Measurements from ENCODE around the gene RUNX1. TPM values are rescaled to one million over a fixed set of nuclear protein-coding genes. Genes with fewer than 3 reads are reported as not detected.

Gene RUNX1
- total and polyA plus RNA-seq, 2 donors (not counting 3 experiments of a cell fraction or from before 2014, with no cell fraction given), result 4.6 to 17.9 TPM

DNA sequence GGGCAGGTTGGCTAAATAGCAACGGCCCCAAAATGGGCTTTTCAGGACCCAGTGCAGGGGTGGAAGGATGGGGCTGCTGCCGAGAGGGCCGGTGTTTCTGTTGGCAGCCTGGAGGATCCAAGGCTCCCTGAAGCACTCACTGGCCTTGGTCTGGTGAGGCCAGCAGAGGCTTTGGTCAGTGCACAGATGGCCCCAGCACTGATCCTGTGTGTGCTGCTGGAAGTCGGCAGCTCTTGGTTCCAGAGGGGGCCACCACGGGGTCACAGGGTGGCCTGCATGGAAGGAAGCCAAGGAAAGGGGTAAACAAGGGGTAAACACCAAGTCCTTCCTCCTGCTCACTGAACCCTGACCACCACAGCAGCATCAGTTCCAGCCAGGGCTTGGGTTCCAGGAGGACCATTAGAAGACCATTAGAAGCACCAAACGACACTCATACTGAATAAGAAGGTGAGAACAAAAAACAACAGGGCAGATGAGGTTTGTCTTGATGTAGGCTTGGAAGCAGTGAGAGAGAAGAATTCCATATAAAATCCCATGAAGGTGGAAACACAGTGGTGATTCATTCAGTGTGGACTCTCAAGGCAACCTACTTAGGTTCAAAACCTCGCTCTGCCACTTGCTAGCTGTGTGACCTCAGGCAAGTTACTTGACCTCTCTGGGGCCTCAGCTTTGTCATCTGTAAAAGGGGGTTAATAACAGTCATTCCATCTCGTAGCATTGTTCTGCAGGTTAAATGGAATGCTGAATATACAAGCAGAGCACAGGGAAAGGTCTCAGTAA lies 184.5 kb downstream of the RUNX1 start:
- H3K4me1 ChIP-seq (ENCODE audit: control insufficient read depth, extremely low read depth, insufficient read depth, low read length), result no peaks in the 10 kb centered on the region
- no peaks in the 10 kb centered on the region for H3K27me3 ChIP-seq (ENCODE audit: control insufficient read depth in 2 of 2, insufficient read depth in 2 of 2, low read length in 2 of 2)
- FAIRE-seq, result no peak
- peaks cover 2% of the 10 kb centered on the region for H4K20me1 ChIP-seq (replicated peaks; ENCODE audit: control insufficient read depth, extremely low read depth, insufficient read depth, low read length)
- H3K4me3 ChIP-seq (replicated peaks in 1 of 3; ENCODE audit: insufficient read depth in 1 of 3, low read depth in 1 of 3, low read length in 3 of 3), result no peak overlapping the region
- H3K4me2 ChIP-seq (ENCODE audit: insufficient read depth, low read length), result no peak overlapping the region
- no peak for DNase-seq (ENCODE audit: low read depth, low spot score)
- dilution Hi-C loops (cut with MboI; ENCODE audit: extremely low pct_ligation_motif_present, low sequenced_read_pairs), result no loop called here
- intact Hi-C loops (cut with micrococcal nuclease), result no loop called here
- no peak overlapping the region for H2AFZ ChIP-seq (ENCODE audit: low read depth, low read length)
- TF ChIP-seq POLR2AphosphoS5 (IDR thresholded peaks at IDR 0.05; ENCODE audit: insufficient read depth, low read depth, low read length) (peak; percentile 5), FOS (IDR thresholded peaks at IDR 0.05; ENCODE audit: borderline replicate concordance, insufficient read depth, low read length) (no peak), GATA2 (IDR thresholded peaks at IDR 0.05; ENCODE audit: insufficient read depth, insufficient read length, low read depth, low read length) (no peak), POLR2A (IDR thresholded peaks at IDR 0.05; ENCODE audit: low read depth, low read length) (no peak), JUN (IDR thresholded peaks at IDR 0.05; ENCODE audit: borderline replicate concordance, insufficient read depth, insufficient read length, low read depth) (no peak)
- no peak overlapping the region for H3K9ac ChIP-seq (replicated peaks; ENCODE audit: extremely low read depth, insufficient read depth, low read length)
- POLR2A ChIA-PET, result no interaction called here
- BruUV-seq (replicated peaks), result no TSS peak
- H3K9me3 ChIP-seq (replicated peaks; ENCODE audit: control insufficient read depth, insufficient read depth, low read length), result no peaks in the 10 kb centered on the region
- H3K27ac ChIP-seq (ENCODE audit: insufficient read depth, low read depth, low read length), result no peak overlapping the region
- peaks cover 79% of the 10 kb centered on the region for H3K79me2 ChIP-seq (ENCODE audit: control insufficient read depth, insufficient read depth, low read length)
- H3K36me3 ChIP-seq (ENCODE audit: control insufficient read depth in 2 of 2, extremely low read depth in 1 of 2, insufficient read depth in 2 of 2, low read length in 2 of 2), result peaks cover 0 to 10% of the 10 kb centered on the region in 2 experiments
- no peaks in the 10 kb centered on the region for H3K9me1 ChIP-seq (replicated peaks; ENCODE audit: control insufficient read depth, extremely low read depth, insufficient read depth, low read length)
- CTCF ChIA-PET, result no interaction called here

DNA sequence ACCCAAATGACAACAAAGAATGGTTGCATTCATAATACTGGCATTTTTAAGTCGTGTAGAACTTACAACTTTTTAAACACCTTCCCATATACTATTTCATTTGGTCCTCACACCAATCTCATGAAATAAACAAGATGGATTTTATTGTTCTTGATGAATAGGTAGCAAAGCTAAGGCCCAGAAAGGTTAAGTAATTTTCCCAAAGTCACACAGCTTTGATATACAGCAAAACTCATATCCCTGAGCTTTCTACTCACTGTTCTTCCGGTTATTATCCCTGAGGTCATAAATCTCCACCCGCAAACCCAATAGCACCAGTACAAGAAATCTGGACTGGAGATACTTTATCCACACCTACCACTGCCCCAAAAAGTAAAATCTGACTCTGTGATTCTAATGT lies 186.2 kb downstream of the RUNX1 start:
- no peak overlapping the region for H2AFZ ChIP-seq (ENCODE audit: low read depth, low read length)
- no peaks in the 10 kb centered on the region for H3K27me3 ChIP-seq (ENCODE audit: control insufficient read depth in 2 of 2, insufficient read depth in 2 of 2, low read length in 2 of 2)
- dilution Hi-C loops (cut with MboI; ENCODE audit: extremely low pct_ligation_motif_present, low sequenced_read_pairs), result no loop called here
- BruUV-seq (replicated peaks), result no TSS peak
- H3K36me3 ChIP-seq (ENCODE audit: control insufficient read depth in 2 of 2, extremely low read depth in 1 of 2, insufficient read depth in 2 of 2, low read length in 2 of 2), result peaks cover 2 to 12% of the 10 kb centered on the region in 2 experiments
- H3K9me1 ChIP-seq (replicated peaks; ENCODE audit: control insufficient read depth, extremely low read depth, insufficient read depth, low read length), result no peaks in the 10 kb centered on the region
- no peak for DNase-seq (ENCODE audit: low read depth, low spot score)
- H3K79me2 ChIP-seq (ENCODE audit: control insufficient read depth, insufficient read depth, low read length), result peaks cover 68% of the 10 kb centered on the region
- ChIA-PET POLR2A (no interaction called here), CTCF (interaction anchor here (0.8 to 0.9 kb wide), 2 partner anchors 17 to 25 kb away, joined by 3 to 4 read pairs; no protein-coding TSS in a partner anchor)
- peaks cover 2% of the 10 kb centered on the region for H4K20me1 ChIP-seq (replicated peaks; ENCODE audit: control insufficient read depth, extremely low read depth, insufficient read depth, low read length)
- TF ChIP-seq EZH2 (IDR thresholded peaks at IDR 0.05; ENCODE audit: borderline replicate concordance, low read depth, low read length, severe bottlenecking), result no peak
- no peak for TF ChIP-seq JUN (IDR thresholded peaks at IDR 0.05; ENCODE audit: borderline replicate concordance, insufficient read depth, insufficient read length, low read depth)
- TF ChIP-seq POLR2A (IDR thresholded peaks at IDR 0.05; ENCODE audit: low read depth, low read length), result no peak
- no peak for TF ChIP-seq GATA2 (IDR thresholded peaks at IDR 0.05; ENCODE audit: insufficient read depth, insufficient read length, low read depth, low read length)
- no peak for TF ChIP-seq CTCF (IDR thresholded peaks at IDR 0.05; ENCODE audit: extremely low read depth in 1 of 2, insufficient read depth in 1 of 2, low read depth in 1 of 2, low read length in 2 of 2)
- TF ChIP-seq, protein P1, sequence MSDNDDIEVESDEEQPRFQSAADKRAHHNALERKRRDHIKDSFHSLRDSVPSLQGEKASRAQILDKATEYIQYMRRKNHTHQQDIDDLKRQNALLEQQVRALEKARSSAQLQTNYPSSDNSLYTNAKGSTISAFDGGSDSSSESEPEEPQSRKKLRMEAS (IDR thresholded peaks at IDR 0.05; ENCODE audit: insufficient read depth, insufficient read length), result no peak
- no peak for TF ChIP-seq MYC (IDR thresholded peaks at IDR 0.05; ENCODE audit: low read depth, low read length)
- no peak for TF ChIP-seq POLR2AphosphoS5 (IDR thresholded peaks at IDR 0.05; ENCODE audit: insufficient read depth, low read depth, low read length)
- no peak for TF ChIP-seq FOS (IDR thresholded peaks at IDR 0.05; ENCODE audit: borderline replicate concordance, insufficient read depth, low read length)
- intact Hi-C loops (cut with micrococcal nuclease), result no loop called here
- H3K4me1 ChIP-seq (ENCODE audit: control insufficient read depth, extremely low read depth, insufficient read depth, low read length), result no peaks in the 10 kb centered on the region
- H3K9ac ChIP-seq (replicated peaks; ENCODE audit: extremely low read depth, insufficient read depth, low read length), result no peak overlapping the region
- H3K27ac ChIP-seq (ENCODE audit: insufficient read depth, low read depth, low read length), result no peak overlapping the region
- no peaks in the 10 kb centered on the region for H3K9me3 ChIP-seq (replicated peaks; ENCODE audit: control insufficient read depth, insufficient read depth, low read length)
- H3K4me3 ChIP-seq (replicated peaks in 1 of 3; ENCODE audit: insufficient read depth in 1 of 3, low read depth in 1 of 3, low read length in 3 of 3), result no peak overlapping the region
- FAIRE-seq, result no peak
- no peak overlapping the region for H3K4me2 ChIP-seq (ENCODE audit: insufficient read depth, low read length)

Measured in endothelial cell of umbilical vein (primary cell).